GM18867 (cell line): Measurements from ENCODE around the gene PIGM.

Source experiments
- ATAC-seq: cut with Tn5 transposase; IDR thresholded peaks from one replicate; pipeline ENCODE4 v1.9.1; 2021; ENCODE audit warnings: mild to moderate bottlenecking, moderate library complexity; ENCODE audit not compliant: unreplicated experiment

PIGM gene

DNA sequence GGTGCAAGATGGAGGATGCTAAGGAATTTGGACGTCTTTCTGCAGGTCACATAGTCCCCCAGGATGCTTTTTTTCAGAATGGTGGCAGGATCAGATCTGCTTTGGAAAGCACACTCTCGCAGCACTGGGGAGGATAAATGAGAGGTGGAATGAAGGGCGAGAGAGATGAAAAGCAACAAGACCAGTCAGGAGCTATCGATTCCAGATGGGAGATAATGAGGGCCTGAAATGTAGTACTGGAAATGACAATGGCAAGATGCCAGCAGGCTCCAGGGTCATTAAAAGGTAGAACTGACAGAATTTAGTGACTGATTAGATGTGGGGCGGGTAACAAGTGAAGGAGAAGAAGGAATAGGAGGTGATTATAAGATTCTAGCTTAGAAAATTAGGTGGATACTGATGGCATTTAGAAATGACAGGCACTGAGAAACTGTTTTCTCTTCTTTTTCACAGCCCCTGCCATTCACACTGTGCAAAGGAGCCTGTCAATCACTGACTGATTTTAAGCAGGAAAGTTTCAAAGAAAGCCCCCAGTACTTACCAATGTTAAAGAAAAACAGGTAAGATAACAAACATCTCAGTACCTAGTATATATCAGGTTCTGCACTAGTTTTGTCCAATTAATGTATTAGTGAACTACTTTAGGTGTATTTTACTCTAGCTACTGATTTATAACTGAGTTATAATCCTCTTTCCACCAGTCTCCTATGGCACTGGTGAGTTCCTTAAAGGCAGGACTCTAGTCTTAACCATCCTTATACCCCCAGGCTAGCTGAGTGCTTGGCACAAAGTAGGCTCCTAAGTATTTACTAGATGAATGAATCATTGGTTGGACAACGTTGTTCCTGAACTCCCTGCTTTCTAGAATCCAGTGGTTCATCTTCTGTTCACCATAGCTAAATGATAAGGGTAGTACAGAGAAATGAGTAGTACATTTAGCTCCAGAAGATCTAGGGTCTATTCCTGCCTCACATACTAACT lies 9.2 kb downstream of the PIGM start:
- ATAC-seq = no peak

GRCh38 chr1:160021376-160022074 lies 10.3 kb downstream of the PIGM start:
- ATAC-seq = no peak

GRCh38 chr1:160020196-160020595 lies 11.6 kb downstream of the PIGM start:
- no peak for ATAC-seq

- no peak for ATAC-seq
These were observed 12.9 kb downstream of the PIGM start for GRCh38 chr1:160018900-160019299.

GRCh38 chr1:160018347-160018746 lies 13.4 kb downstream of the PIGM start:
- no peak for ATAC-seq

- no peak for ATAC-seq
These were observed 14.2 kb downstream of the PIGM start for GRCh38 chr1:160017592-160017991.

DNA sequence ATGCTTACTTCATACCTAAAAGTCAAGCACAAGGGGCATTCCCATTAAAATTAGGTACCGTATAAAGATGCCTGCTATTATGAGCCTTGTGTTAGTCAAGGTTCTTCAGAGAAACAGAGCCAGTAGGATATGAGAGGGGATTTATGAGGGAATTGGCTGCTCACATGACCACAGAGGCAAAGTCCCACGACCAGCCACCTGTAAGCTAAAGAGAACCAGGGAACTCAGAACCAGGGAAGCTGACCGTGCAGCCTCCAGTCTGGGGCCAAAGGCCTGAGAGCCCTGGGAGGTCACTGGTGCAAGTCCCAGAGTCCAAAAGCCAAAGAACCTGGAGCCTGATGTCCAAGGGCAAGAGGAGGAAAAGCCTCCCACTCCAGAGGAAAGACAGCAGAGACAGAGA lies 20.0 kb downstream of the PIGM start:
- no peak for ATAC-seq

DNA sequence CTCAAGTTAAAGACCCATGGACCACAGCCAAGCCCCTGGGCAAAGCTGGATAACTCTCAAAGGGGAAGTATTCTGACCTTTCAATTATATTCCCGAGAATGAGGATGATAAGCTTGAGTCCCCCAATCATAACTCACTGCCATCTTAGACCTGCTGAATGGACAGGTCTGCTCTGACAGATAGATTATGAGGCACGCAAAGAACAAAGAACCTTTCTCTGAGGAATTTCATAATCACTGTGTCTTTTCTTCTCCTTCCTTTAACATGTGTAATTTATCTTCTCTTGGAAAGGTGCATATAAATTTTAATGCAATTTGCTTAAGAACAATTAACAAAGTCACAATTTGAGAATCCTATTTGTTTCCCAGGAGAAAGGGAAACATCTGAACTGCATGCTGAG lies 22.0 kb downstream of the PIGM start:
- no peak for ATAC-seq

- no peak for ATAC-seq
These were observed 22.7 kb downstream of the PIGM start for GRCh38 chr1:160009081-160009480.

GRCh38 chr1:160007577-160008200 lies 24.1 kb downstream of the PIGM start:
- ATAC-seq = no peak

DNA sequence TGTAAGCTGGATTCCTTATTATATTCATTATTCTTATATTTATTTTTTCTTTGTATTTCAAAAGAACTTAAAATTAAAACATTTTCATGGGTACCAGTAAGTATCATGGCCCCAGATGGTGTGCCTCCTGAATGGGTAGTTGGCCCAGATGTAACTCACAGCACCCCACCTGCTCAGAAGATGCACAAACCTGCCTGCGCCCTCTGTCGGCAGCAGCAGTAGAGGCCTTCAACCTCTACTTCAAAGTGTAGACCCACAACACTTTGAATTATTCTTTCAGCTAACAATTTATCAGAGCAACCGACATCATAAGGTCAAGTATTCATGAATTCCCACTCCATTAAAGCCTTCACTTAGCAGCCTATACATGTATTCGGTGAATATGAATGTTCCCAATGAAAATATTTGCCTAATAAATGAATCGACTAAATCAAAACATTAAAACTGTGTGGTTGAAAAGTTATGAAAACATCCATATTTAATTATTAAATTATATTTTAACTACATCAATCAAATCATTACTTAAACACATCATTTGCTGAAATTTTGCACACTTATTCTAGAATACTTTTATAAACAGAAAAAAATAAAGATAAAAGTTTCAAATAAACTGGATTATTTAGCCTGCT lies 25.4 kb downstream of the PIGM start:
- ATAC-seq = peak; percentile 84

- no peak for ATAC-seq
These were observed 26.7 kb downstream of the PIGM start for GRCh38 chr1:160005070-160005469.

DNA sequence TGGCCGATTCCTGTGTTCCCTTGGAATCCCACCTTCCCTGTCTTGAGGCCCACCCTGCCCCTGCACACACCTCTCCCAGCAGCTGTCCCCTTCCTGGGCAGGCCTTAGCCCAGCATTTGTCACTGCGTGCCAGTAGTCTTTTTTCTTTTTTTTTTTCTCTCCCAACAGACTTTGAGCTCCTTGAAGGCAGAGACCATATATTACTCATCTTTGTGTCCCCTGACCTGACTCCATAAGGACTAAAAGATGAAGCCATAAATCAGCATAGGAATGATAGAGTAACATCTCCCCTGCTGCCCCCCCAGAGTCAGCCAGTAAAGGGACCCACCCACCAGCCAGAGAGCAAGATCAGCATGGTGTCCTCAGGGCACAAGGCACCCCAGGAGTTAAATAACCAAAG lies 27.4 kb downstream of the PIGM start:
- no peak for ATAC-seq

- ATAC-seq = no peak
These were observed 27.8 kb downstream of the PIGM start for GRCh38 chr1:160004001-160004400.

- no peak for ATAC-seq
These were observed 30.4 kb downstream of the PIGM start for GRCh38 chr1:160001440-160001839.

DNA sequence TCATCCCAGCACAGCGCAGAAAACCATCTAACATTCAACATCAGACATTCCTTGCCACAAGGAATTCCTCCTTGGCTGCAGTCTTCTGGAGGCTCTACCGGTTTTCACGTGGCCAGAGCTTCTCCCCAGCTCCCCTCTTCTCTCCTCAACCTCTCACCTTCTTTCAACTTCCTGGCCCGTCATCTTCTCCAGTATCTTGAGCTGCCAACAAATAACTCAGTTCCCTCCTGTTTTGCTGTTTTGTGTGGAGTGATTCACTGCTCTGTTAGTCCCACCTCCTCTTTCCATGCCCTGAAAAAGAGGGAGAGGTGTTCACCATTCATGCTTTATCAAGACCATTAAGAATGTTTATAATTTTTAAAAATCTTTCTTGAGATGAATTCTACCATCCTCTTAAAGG lies 32.6 kb downstream of the PIGM start:
- ATAC-seq = no peak

- no peak for ATAC-seq
These were observed 35.1 kb downstream of the PIGM start for GRCh38 chr1:159996653-159997052.

GRCh38 chr1:159994896-159995295 lies 36.9 kb downstream of the PIGM start:
- ATAC-seq = no peak

DNA sequence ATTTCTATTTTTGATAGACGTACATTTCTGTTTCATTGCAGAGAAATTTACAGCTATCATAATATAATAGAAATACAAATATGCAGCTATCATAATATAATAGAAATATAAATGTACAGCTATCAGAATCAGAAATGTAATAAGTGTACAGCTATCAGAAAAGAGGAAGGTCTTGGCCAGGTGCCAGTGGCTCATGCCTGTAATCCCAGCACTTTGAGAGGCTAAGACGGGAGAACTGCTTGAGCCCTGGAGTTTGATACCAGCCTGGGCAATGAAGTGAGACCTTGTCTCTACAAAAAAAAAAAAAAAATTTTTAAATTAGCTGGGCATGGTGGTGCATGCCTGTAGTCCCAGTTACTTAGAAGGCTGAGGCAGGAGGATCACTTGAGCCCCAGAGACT lies 37.9 kb downstream of the PIGM start:
- no peak for ATAC-seq

DNA sequence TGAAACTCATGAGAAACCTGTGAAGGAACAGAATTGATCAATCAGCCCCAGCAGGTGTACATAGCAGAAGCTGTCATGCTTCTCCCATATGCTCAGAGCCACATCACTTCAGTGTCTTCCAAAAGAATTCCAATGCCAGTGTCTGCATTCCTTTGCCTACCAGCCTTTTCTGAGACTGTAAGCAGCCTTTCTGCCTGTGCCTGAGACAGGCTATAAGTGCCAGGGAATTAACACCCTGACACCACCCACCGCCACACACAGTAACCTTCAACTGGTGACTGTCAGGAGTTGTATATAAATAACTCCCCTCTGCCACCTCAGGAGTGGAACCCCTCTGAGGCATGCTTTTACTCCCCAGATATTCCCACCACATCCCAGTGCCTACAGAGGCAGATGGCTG lies 39.6 kb downstream of the PIGM start:
- ATAC-seq = no peak

GRCh38 chr1:159991513-159991912 lies 40.3 kb downstream of the PIGM start:
- ATAC-seq = no peak
